C1 segment of cervical spinal cord (tissue), 14 donors: ENCODE results near the gene ALS2.
A peak's percentile ranks its signal among the peaks of the same experiment; 100 is the strongest.
"Not testable (repeated sequence)": the region's sequence is repeated elsewhere in the genome, so short reads cannot be mapped to it uniquely, and the experiment has no call there.

Experiments used
- DNase-seq, 14 donors: peaks; one replicate each; lab custom pipeline; 2025; lab: John Stamatoyannopoulos, UW

ALS2 gene

DNA sequence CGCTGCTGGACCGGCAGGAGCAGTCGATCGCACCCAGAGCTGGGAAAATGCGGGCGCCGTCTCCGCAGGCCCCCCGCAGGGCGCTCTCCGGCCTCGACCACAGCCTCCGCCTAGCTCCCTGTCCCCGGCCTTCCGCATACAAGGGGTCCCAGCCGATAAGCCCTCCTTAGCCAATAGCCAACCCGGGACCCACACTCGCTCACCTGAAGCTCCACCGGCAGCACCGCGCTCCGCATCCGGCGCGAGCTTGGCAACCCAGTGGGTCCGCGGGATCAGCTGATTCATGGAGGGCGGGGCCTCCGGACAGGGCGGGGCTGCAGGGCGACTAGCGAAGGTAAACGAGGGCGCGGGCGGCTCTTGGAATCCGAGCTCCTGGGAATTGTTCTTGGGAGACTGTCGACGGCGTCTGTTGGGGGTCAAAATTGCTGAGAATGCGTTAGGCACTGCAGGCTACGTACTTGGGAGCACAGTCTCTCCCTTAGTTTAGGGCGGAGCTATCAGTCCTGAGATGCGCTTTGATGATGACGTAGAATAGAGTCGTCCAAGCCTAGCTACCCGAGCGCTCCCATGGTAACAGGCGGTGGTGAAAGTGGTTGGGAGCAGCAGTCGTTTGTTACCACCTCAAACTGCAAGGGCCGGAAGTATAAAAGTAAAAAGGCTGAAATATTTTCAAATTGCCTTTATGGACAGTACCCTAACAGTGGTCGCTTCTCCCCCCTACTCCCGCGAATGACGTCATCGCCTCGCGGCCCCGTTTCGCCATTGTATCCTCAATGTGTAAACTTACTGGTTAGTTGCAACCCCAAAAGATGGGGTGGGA, at the start of gene ALS2:
Gene ALS2 (minus strand): TSS at position 260 of the 820 bp plus-strand sequence. CDS start 12,048 bp downstream, outside the sequence.
- peak; percentile 80 to 99 (median 90) for DNase-seq

DNA sequence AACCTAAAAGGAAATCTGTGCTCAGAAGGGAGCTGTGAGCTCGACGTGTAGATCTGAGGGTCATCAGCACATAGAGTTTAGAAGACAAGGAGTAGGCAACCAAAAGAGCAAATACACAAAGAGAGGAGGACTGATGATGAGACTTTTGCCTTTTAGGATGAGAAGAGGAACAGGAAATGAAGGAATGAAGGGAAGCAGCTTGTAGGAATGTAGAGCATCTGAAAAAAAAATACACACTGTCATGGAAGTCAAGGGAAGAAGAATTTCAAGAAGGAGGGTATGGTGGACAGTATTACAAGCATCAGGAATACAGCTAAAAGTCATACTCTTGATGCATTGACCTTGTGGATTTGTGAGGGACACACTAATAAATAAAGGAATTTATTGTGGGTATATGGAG, 47.5 kb upstream of the ALS2 start:
- no peak for DNase-seq

DNA sequence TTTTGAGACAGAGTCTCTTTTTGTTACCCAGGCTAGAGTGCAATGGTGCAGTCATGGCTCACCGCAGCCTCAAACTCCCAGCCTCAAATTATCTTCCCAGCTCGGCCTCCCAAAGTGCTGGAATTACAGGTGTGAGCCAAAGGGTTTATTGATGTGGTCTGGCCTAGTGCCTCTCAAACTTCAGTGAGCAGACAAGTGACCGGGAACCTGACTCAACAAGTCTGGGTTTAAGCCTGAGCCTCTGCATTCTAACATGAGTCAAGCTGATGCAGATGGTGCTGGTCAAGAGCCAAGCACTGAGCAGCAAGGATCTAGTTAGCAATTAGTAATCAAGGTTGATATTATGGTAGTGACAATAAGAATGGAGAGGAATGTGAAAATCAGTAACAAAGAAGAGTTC, 46.9 kb upstream of the ALS2 start:
- DNase-seq = no peak

DNA sequence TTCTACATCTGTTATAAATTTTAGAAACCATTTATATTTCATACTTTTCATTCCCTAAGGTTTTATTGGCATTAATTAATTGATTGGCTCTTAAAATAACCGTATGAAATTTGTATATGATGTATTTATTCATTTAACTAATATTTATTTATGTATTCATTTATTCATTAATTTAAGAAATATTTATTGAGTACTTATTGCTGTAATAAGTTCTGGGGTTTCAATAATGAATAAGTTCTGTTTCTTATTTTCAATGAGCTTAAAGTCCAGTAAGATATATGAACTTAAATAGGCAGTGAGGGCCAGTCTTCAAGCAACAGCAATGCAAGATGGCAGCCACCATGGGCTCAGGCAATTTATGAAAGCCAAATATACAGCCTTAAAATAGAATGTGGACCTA, 43.5 kb upstream of the ALS2 start:
- no peak for DNase-seq

DNA sequence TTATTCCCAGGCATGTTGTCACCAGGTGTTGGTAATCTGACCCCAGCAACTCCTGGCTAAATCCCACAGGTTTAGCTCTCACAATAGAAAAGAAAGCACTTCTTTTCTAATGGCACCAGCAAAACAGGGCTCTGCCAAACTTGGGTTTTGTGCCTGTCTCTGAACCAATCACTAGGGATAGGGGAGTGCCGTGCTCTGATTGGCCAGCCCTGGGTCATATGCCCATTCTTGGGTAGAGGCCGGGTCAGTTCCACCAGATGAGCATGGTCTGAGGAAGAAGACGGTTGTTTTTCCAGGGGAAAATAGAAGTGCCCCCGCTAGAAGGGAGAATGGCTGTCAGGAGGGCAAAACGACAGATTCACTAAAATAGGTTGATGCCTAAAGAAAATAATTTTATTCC, 40.3 kb upstream of the ALS2 start:
- DNase-seq = no peak

DNA sequence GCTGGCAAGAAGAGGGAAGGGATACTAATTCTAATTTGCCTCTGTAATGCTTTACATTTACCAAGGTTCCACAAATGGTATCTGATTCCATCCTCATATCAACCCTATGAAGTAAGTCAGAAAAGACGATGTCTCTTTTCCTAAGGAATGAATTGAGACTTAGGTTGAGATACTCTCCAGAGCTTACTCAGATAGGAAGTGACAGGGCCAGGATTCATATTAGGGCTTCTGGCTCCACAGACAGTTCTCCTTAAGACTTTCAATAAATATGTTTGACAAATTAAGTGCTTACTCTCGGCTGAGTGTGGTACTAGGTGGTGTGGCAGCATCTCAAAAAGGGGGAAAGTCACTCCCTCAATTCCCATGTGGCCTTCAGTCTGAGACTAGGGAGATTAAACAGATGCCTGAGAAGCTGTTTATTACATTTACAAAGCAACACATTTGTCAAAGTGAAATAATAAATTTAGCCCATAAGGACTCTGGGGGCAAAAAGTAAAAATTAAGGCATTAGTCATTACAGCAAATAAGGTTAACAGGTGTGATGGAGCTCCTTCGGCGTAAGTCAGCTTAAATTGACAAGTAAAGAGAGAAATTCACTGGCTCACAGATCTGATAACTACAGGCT, 39.8 kb upstream of the ALS2 start:
- no peak for DNase-seq

DNA sequence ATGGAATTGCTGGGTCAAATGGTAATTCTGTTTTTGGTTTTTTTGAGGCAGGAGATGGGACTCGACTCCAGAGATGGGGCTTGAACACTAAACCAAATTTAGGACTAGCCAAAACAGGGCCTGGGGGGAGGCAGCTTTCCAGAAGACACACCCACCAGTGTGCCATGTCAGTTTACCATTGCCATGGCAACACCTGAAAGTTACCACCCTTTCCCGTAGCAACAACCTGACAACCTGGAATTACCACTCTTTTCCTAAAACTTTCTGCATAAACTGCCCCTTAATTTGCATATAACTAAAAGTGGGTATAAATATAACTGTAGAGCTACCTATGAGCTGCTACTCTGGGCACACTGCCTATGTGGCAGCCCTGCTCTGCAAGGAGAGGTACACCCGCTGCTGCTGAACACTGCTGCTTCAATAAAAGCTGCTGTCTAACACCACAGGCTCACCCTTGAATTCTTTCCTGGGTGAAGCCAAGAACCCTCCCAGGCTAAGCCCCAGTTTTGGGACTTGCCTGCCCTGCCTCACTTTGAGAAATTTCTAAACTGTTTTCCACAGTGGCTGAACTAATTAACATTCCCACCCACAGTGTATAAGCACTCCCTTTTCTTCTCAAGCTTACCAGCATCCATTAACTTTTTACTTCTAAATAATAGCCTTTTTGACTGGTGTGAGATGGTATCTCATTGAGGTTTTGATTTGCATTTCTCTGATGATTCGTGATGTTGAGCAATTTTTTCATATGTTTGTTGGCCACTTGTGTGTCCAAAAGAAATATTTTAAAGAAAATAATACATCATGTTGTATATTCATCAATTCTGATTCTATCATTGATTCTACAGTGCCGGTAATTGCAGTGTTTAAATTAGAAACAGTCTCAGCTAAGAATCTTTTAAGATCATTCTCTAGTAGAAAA, 36.2 kb upstream of the ALS2 start:
- DNase-seq = no peak

DNA sequence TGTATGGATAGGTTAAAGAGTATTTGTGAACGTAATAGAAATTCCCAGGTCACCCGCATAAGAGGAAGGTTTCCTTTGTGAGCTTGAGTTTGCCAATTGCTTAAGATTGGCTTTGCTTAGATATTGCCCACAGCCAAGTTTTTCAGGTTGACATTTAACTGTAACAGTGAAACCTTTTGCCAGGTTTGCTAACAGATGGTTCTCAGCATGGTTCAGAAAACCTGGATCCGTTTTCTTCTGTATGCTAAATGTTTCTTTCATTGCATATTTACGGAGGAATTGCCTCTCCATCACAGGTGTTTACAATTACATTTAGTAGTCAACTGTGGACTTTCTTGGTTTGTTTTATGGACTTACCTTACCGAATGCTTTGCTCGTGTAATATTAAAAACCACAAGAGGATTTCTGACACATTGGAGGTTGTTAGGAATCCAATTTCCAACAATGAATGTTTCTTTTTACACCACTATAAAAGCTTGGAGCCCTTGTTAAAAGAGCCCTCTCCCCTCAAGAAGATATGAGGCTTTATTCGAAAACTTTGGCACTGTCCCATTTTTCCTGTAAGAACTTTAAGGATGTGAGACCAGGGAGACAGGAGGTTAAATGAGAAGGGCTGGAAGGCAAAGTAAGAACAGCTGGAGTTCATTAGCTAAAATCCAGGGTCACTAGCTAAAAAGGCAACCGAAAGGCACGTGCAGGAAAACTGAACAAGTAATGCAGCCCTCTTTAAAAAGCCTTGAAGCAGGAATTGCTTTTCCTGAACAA, 33.4 kb upstream of the ALS2 start:
- peak in 1 of 14 donors; percentile 92 for DNase-seq

DNA sequence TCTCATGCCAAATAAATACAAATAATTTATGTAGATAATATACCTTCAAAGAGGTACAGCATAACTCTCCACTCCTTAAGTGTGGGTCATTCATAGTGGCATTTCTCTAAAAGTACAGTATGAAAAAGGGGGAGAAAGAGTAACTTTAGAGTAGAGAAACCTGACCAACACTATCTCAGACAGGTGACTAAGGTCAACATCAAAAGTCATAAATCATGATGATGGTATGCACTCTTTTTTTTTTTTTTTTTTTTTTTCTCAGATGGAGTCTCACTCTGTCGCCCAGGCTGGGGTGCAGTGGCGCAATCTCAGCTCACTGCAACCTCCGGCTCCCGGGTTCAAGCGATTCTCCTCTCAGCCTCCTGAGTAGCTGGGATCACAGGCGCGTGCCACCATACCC, 29.9 kb upstream of the ALS2 start:
- DNase-seq = not testable (repeated sequence)

DNA sequence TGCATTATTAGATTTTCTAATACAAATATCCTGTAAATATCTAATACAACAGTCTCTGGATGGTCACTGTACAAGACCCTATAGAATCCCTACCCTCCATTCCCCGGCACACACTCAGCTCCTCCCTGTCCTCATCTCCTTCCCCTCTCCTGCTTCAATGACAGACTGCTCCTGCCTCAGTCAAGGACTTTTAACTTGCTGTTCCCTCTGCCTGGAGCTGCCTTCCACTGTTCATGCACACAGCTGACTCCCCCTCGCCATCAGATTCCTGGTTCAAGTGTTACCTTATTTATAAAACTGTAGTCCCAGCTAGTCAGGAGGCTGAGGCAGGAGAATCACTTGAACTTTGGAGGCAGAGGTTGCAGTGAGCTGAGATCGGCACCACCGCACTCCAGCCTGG, 28.9 kb upstream of the ALS2 start:
- DNase-seq = no peak

DNA sequence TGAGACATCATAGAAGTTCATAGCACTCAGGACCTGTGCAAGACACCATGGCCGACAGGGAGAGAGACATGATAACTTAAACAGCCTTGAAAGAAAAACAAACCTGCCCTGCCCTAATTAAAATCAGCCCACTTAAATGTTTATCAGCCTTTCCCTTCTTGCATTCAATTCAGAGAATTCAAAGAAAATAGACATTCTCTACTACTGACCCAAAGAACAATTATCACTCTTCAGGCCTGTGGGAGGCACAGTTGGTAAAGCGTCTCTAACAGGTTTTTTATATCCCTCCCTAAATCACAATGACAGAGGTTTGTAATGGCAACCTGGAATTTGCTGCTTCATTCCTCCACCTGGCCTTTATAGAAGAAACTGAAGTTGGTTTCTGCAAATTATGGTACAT, 27.3 kb upstream of the ALS2 start:
- no peak for DNase-seq

DNA sequence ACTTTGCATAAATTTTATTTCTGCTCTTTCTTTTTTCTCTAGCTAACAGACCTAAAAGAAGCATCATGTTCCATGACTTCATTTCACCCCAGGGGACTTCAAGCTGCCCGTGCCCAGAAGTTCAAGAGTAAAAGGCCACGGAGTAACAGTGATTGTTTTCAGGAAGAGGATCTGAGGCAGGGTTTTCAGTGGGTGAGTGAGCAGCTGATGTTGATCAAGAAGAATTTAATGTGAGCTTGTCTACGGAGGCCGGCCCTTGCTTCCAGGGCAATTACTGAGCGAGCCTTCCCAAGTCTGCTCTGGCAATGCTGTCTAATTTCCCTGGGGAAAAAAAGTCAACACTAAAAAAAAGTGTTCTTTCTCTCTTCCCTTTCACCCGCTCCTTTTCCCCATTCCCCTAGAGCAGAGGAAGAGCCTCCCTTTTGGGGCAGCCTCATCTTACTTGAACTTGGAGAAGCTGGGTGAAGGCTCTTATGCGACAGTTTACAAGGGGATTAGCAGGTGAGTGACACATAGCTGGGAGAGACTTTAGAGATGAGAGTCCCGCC, 26.8 kb upstream of the ALS2 start:
- peak in 1 of 14 donors; percentile 64 for DNase-seq

DNA sequence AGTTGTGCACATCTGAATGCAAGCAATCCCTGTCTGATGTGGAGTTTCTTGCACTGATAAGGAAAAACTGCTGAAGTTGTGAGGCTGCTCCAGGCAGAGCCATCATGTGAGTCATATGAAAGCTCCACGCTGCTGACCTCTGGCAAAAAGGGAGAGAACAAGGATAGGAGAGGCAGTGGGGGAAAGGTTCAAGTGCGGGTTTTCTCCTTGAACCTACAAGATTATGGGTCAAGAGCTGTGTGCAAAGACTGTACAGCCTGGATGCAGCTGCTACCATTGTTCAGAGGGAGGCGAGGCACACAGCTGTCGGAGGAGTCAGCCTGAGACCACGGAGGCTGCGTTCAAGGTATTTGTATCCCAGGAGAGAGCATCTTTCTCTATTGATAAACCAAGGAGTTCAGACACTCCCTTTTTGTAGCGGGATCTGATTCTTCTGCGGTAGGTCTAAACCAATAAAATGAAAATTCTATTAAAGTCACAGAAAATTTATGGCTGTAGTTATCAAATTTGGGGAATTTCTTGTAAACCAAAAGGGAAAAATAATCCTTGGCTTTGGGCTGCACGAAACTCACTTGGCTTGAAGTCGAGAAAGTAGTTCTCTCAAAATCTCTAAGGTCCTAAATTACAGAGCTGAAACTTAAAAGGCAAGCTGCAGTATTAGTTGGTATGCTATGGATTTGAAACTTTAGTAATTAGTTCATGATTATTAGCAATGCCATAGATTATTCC, 25.9 kb upstream of the ALS2 start, which contains the start of gene CDK15:
Gene CDK15 (plus strand): TSS at position 96 of the 729 bp plus-strand sequence. CDS start 128 bp downstream, at position 224.
- no peak for DNase-seq

DNA sequence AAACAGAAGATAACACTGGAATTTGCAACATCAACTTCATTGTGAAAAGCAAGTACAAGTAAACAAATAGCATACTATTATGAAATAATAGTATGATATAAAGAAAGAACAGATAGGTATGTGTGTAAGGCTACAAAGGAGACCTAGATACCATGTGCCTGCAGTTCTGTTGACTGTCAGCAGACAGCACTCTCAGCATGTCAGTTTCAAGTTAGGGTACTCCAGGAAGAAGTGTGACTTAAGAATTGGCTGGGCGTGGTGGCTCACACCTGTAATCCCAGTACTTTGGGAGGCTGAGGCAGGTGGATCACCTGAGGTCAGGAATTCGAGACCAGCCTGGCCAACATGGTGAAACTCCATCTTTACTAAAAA, 18.2 kb upstream of the ALS2 start:
- DNase-seq = not testable (repeated sequence)

DNA sequence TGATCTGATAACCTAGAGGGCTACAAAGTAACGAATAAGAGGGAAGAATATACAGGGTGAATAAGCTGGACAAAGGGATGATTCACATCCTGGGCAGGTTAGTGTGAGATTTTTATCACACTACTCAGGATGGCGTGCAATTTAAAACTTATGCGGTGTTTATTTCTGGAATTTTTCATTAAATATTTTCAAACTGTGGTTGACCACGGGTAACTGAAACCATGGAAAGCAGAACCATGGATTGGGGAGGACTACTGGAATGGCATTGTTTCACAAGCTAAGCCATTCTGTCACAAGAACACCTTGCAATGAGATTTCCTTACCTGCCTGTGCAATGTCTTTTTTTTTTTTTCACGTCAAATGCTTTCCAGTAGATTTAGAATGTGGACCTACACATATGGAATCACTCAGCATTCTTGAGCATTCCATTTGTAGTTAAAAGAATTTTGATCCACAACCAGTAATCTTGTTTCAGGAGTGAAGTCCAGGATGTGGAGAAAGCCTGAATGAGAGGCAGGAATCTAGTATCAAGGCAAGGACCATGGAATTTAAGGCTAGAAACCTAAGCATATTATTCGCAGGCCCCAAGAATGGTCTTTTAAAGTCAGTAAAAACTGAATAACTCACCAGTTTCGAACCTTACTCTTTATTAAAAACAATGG, 17.6 kb upstream of the ALS2 start:
- DNase-seq = no peak

DNA sequence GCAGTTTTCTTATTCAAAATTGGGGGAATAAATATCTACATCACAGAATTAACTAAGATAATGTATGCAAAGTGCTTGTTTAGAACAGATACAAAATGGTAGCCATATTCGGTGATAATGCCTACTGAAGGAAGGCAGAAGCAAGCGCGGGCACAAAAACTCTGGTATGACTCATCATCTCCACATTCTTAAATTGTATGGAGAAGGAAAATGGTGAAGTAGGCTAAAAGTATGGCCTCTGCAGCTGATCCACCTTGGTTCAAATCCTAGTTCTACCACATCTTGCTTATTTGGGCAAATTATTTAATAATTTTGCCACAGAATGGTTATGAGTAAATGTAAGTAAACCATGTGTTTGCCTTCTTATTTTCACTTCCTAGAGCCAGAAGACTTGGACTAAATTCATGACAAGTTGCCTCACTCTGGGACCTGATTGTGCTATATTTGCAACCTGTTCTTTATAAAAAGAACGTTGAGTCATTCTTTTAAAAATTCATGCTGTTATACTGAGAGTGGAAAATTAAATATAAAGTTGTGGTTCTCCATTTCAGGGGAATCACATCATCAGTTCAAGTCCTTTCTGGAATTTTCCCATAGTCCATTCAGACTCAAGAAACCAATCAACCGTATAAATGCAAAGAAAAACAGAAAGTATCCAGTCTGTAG, 16.6 kb upstream of the ALS2 start:
- DNase-seq = no peak

DNA sequence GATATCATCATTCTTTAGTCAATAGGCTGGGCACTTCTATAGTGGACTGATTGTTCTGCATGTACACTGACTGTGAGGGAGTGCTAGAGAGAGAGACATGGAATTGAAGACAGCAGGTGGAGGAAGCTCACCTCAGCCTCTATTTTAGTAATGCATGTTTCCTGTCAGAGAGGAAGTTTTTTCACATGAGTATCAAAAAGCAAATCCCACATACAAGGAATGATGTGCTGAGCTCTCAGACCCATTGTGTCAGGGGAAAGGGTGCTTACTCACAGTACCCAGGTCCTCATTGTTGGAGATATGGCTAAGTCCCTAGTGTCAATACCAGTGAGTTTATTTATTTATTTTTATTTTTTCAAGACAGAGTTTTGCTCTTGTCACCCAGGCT, 15.7 kb upstream of the ALS2 start:
- no peak for DNase-seq

DNA sequence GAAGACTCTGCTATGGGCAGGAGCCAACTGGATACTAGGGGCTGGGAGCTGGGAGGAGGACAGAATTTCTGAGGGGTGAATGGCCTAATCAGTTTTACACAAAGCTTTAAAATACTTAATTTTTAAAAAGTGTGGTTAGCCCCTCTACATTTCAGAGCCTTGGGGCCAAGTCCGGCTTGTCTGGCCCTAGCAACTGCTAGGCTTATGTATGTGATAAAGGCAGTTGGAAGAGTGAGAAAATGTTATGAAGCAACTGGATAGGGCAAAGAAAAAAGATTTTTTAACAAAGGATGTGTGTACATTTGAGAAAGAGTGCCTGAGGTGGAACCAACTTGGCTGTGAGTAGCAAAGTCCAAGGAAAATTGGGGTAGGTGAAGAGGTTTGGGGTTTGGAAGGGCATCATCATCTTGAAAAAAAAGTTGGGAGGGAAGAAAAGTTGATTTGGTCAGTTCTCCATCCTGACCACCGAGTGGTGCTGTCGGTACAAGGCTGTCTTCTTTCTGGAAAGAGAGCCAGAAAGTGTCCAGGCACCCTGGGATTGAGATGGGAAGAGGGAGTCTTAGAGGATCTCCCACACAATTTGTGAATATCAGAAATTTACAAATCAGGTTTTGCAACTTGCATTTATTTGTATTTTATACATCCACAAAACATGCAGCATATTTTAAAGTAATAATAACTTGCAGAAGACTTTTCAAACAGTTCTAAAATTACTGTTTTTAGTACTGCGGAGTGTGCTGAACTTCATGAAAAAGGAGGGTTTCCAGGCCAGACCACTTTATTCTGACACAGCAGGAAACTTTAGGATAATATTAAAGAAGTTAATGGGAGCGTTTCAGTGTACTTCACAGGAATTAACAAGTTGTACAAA, 15.1 kb upstream of the ALS2 start:
- DNase-seq = peak in 3 of 14 donors; percentile 0 to 67 (median 0)
